ENCODE results near the gene TMEM200B.
"Not testable (repeated sequence)": the region's sequence is repeated elsewhere in the genome, so short reads cannot be mapped to it uniquely, and the experiment has no call there.

TMEM200B gene

GRCh38 chr1:29112705-29113412, 10.8 kb downstream of the TMEM200B start:
- DNase-seq (ENCODE audit: low spot score) (no peak), FAIRE-seq (no peak)

GRCh38 chr1:29108041-29108440, 15.7 kb downstream of the TMEM200B start:
- not testable (repeated sequence) for FAIRE-seq; DNase-seq (ENCODE audit: low spot score)

DNA sequence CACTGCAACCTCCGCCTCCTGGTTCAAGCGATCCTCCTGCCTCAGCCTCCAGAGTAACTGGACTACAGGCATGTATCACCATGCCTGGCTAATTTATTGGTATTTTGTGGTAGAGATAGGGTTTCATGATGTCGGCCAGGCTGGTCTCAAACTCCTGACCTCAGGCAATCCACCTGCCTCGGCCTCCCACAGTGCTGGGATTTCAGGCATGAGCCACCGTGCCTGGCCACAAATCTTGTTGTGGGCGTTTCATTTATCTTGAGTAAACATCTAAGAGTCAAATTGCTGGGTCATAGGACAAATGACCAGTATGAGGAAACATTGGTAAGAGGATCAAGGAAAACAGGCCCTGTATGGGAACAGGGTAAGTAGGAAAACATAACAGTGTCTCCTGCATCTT, 17.9 kb downstream of the TMEM200B start:
- peak; percentile 30 for DNase-seq (ENCODE audit: low spot score)
- no peak for FAIRE-seq

- no peak for DNase-seq (ENCODE audit: low spot score)
These were observed 23.2 kb downstream of the TMEM200B start for GRCh38 chr1:29100487-29100886.

GRCh38 chr1:29099286-29099685, 24.4 kb downstream of the TMEM200B start:
- FAIRE-seq (no peak), DNase-seq (ENCODE audit: low spot score) (no peak)

More at GRCh38 chr1:29100487-29100886, 23.2 kb downstream of the TMEM200B start:
- peak; percentile 52 for FAIRE-seq

DNA sequence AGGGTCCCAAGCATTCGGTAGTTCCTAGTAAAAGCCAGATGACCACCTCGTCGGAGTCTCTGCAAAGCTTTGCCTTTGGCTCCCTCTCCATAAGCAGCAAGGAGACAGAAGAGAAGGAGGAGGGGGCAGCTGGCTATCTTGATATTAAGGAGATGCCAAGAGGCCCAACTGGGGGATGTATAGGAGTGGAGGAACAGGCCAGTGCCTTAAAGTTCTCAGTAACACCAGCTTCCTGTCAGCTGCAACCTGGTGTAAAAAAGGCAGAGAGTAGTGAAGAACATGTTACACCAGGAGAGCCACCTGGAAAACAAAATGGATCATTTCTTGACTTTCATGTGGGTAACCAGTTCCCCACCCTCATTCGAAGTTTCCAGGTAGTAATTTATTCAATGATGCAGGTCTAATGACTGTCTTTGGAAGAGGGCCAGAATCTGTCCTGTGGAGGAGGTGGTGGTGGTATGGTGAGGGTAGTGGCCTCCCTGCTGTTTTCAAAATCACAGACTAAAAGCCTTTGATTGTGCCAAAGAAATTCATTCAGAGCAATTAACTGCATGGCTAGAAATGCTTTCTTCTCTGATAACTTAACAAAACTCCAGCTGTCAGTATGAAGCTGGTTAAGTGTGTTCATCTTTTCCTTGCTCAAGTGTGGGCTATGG, 27.3 kb downstream of the TMEM200B start:
- no peak for DNase-seq (ENCODE audit: low spot score)

DNA sequence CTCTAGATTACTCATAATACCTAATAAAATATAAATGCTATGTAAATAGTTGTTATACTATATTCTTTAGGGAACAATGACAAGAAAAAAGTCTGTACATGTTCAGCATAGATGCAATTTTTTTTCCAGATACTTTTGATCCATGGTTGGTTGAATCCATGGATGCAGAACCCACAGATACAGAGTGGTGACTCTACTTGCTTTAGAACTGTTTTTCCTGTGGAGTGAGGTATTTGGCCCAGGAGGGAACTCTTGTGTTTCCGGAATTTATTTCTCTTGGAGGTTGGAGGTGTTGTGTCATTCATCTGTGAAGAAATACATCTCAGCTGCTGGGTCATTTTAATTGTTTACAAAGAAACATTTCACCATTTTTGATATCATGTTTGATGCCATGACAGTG, 28.7 kb downstream of the TMEM200B start:
- DNase-seq (ENCODE audit: low spot score) = no peak
- FAIRE-seq = no peak

More for the DNA sequence above, 27.3 kb downstream of the TMEM200B start:
- no peak for FAIRE-seq

GRCh38 chr1:29094433-29094832, 29.3 kb downstream of the TMEM200B start:
- DNase-seq (ENCODE audit: low spot score) = no peak
- FAIRE-seq = no peak

DNA sequence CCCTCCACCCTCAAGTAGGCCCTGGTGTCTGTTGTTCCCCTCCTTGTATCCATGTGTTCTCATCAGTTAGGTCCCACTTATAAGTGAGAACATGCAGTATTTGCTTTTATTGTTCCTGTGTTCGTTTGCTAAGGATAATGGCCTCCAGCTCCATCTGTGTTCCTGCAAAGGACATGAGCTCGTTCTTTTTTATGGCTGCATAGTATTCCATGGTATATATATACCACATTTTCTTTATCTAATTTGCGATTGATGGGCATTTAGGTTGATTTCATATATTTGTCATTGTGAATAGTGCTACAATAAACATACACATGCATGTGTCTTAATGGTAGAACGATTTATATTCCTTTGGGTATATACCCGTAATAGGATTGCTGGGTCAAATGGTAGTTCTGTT, 31.0 kb downstream of the TMEM200B start:
- not testable (repeated sequence) for FAIRE-seq; DNase-seq (ENCODE audit: low spot score)

DNA sequence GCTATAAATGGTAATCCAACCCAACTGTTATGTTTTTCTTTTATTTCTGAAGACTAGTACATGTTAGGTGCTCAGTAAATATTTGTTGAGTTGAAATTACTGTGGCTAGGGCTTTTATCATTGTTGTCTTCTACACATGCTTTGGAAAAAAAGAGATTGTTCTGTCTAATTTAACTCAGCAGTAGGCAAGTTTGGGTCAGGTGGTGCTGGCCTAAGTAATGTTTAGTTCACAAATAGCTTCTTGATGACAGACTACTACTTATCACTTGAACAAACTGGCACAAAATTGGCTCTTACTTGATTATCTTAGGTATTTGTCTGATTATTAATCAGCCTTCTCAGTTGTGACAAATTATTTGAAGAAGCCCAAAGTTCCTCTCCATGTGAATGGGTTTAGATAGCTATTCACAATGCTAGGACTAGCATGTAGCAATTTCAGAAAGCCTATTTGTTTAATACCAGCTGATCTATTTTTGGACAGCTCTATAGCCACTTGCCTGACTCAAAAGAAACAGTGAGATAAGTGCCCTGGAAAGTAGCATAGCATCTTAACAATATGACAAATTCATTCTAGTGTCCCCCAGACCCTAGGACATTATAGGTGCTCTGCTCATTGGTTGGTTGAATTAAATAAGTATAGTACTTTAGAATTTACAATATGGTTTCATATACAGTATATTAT, 32.6 kb downstream of the TMEM200B start:
- DNase-seq (ENCODE audit: low spot score) = no peak
- no peak for FAIRE-seq

- DNase-seq (ENCODE audit: low spot score) (no peak), FAIRE-seq (no peak)
These were observed 39.5 kb downstream of the TMEM200B start for GRCh38 chr1:29084196-29084521.

- DNase-seq (ENCODE audit: low spot score) (no peak), FAIRE-seq (no peak)
These were observed 40.1 kb downstream of the TMEM200B start for GRCh38 chr1:29083317-29084195.

DNA sequence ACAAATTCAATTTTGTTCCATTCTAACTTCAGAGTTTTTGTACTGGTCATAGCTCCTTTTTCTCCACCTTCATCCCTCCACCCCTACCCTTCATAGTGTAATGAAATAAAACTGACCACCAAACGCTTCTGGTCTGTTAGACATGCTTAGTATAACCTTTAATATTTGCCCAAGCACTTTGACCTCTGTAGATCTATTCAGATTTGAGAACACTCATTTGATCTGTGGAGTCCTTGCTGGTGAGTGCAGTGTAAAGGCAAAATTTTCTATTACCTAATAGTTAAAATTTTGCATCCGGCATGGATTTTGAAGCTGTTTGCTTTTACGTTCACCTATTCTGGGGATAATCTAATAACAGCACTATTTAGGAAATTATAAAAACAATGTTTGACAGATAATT, 41.2 kb downstream of the TMEM200B start:
- DNase-seq (ENCODE audit: low spot score) = no peak
- FAIRE-seq = no peak

DNA sequence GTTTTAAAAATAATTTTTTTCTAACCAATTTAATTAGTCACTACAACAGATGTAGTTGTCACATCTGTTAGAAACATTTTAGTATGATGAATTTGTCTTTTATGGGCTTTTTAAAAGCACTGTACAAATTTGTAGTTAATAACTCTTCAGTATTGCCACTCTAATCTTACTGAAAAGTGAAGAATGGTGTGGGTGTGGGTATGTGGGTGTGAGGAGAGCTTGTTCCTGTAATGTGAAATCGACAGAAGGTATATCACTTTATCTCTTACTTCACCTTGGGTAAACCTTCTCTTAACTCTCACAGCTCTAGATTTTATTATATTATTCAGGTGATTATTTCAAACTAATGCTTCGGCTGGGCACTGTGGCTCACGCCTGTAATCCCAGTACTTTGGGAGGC, 42.5 kb downstream of the TMEM200B start:
- no peak for FAIRE-seq

GRCh38 chr1:29079916-29080629, 43.6 kb downstream of the TMEM200B start:
- not testable (repeated sequence) for FAIRE-seq; DNase-seq (ENCODE audit: low spot score)

More for the DNA sequence above, 42.5 kb downstream of the TMEM200B start:
- no peak for DNase-seq (ENCODE audit: low spot score)

DNA sequence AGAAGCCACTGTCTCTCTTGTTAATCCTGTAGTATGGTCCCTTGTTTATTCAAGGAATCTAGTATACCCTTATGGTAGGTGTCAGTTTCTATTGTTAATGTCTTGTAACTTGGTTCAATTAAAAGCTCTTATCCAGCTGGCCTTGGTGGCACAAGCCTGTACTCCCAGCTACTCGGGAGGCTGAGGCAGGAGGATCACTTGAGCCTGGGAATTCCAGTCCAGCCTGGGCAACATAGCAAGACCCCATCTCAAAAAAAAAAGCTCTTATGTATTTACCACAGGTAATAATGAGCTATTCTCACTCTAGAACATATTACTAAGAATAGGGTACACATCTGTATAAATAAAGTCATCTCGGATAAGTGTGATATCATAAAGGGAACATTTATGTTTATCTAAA, 46.5 kb downstream of the TMEM200B start:
- no peak for FAIRE-seq
- no peak for DNase-seq (ENCODE audit: low spot score)
